GM18519 (cell line): ENCODE data around the gene ZBTB46.

Experiments
- ATAC-seq: cut with Tn5 transposase; IDR thresholded peaks from one replicate; pipeline ENCODE4 v1.9.1; 2021; ENCODE audit warnings: mild to moderate bottlenecking, moderate library complexity; ENCODE audit not compliant: unreplicated experiment, low FRiP score

Gene ZBTB46

GRCh38 chr20:63709149-63709527 is 121.9 kb downstream of the ZBTB46 start:
- no peak for ATAC-seq

- ATAC-seq, result no peak
These were observed 122.5 kb downstream of the ZBTB46 start for GRCh38 chr20:63708301-63709148.

- peak; percentile 43 for ATAC-seq
These were observed 123.3 kb downstream of the ZBTB46 start, which contains the start of the genes ARFRP1 and ZGPAT for GRCh38 chr20:63707558-63708300. TSS of gene ARFRP1 (minus strand) at chr20:63707976. CDS start at chr20:63707091, 885 bp downstream. TSS of gene ZGPAT (plus strand) at chr20:63708039. CDS start at chr20:63708581, 542 bp downstream.

GRCh38 chr20:63706852-63707557 is 124.1 kb downstream of the ZBTB46 start:
- peak; percentile 21 for ATAC-seq

GRCh38 chr20:63706027-63706695 is 124.9 kb downstream of the ZBTB46 start:
- no peak for ATAC-seq

- no peak for ATAC-seq
These were observed 125.6 kb downstream of the ZBTB46 start for GRCh38 chr20:63705232-63706026.

- no peak for ATAC-seq
These were observed 126.3 kb downstream of the ZBTB46 start for GRCh38 chr20:63704749-63705117.

GRCh38 chr20:63703976-63704748 is 126.9 kb downstream of the ZBTB46 start:
- ATAC-seq, result no peak

- no peak for ATAC-seq
These were observed 127.5 kb downstream of the ZBTB46 start for GRCh38 chr20:63703471-63703975.

GRCh38 chr20:63702751-63703470 is 128.2 kb downstream of the ZBTB46 start:
- no peak for ATAC-seq

- no peak for ATAC-seq
These were observed 128.9 kb downstream of the ZBTB46 start for GRCh38 chr20:63702036-63702665.

GRCh38 chr20:63701329-63702035 is 129.6 kb downstream of the ZBTB46 start:
- no peak for ATAC-seq

- ATAC-seq, result no peak
These were observed 130.1 kb downstream of the ZBTB46 start for GRCh38 chr20:63701051-63701328.

GRCh38 chr20:63700199-63701050 is 130.6 kb downstream of the ZBTB46 start:
- no peak for ATAC-seq

- no peak for ATAC-seq
These were observed 131.4 kb downstream of the ZBTB46 start for GRCh38 chr20:63699466-63700198.
